ENCODE results near the gene CAMK2A. TPM values are rescaled to one million over a fixed set of nuclear protein-coding genes. Genes with fewer than 3 reads are reported as not detected.

Gene CAMK2A
- polyA plus RNA-seq, 1 experiment = 0.37 TPM

DNA sequence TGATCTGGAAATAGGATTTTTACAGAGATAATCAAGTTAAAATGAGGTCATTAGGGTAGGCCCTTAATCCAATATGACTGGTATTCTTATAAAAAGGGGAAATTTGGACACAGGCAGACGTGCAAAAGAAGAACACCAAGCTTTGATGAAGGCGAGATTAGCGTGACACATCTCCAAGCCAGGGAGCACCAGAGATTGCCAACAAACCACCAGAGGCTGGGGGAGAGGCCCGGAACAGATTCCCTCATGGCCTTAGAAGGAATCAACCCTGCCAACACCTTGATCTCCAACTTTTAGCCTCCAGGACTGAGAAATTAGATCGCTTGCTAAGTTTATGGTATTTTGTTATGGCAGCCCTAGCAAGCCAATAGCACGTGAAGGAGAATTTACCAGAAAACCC lies 23.9 kb upstream of the CAMK2A start:
- no peak overlapping the region for H3K27ac ChIP-seq (ENCODE audit: low read depth, low read length)
- POLR2A ChIA-PET = no interaction called here
- no peak for TF ChIP-seq CTCF (IDR thresholded peaks at IDR 0.05; ENCODE audit: low read depth, low read length)

GRCh38 chr5:150312518-150312917 lies 22.9 kb upstream of the CAMK2A start:
- ChIA-PET CTCF (interaction anchor here (1.4 kb wide), 1 partner anchor 10 kb away, joined by 4 read pairs; the partner anchor contains the start of gene ARSI), POLR2A (interaction anchor here (0.6 to 1.1 kb wide), 2 partner anchors 9 to 65 kb away, joined by 3 to 4 read pairs; no protein-coding TSS in a partner anchor)
- H3K9me3 ChIP-seq (ENCODE audit: control insufficient read depth, insufficient read depth, low read length) = no peaks in the 10 kb centered on the region
- no peak overlapping the region for H3K4me3 ChIP-seq (ENCODE audit: low read depth, low read length)
- no peaks in the 10 kb centered on the region for H3K27me3 ChIP-seq (ENCODE audit: control insufficient read depth, insufficient read depth, low read length)
- TF ChIP-seq CTCF (IDR thresholded peaks at IDR 0.05; ENCODE audit: low read depth, low read length) = no peak
- H3K27ac ChIP-seq (ENCODE audit: low read depth, low read length) = no peak overlapping the region
- DNase-seq (ENCODE audit: low read depth, low spot score) = no peak

More for the DNA sequence above, 23.9 kb upstream of the CAMK2A start:
- no peak for DNase-seq (ENCODE audit: low read depth, low spot score)
- no peak overlapping the region for H3K4me3 ChIP-seq (ENCODE audit: low read depth, low read length)
- H3K9me3 ChIP-seq (ENCODE audit: control insufficient read depth, insufficient read depth, low read length) = no peaks in the 10 kb centered on the region
- CTCF ChIA-PET = no interaction called here
- H3K27me3 ChIP-seq (ENCODE audit: control insufficient read depth, insufficient read depth, low read length) = no peaks in the 10 kb centered on the region

DNA sequence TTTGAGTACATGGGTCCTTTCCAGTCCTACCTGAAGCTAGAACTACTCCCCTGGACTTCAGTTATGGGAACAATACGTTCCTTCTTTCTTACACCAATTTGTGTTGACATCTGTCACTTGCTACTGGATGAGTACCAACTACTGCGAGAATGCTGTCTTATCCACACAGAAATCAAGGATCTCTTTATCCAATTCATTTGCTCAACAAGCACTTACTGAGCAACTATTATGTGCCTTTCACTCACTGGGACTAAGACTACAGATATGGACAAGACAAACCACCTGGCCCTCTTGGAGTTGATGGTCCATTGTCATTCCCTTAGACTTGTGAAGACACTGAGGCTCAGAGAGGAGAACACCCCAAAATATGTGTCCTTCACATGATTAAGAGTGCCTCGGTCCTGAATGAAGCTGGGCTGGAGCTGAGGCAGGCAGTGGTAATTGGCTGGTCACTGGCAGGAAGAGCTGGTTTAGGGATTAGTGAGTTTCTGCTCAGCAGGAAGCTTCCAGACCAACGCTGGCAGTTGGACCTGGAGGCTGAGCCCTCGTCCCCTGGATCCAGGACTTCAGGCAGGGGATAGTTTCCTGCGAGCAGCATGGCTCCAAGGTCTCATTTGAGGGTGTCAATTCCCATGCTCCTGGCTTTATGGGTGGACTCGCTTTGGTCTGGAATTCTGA lies 21.6 kb upstream of the CAMK2A start:
- ChIA-PET CTCF (interaction anchor here (0.6 kb wide), 1 partner anchor 77 kb away, joined by 4 read pairs; no protein-coding TSS in a partner anchor), POLR2A (no interaction called here)
- TF ChIP-seq CTCF (IDR thresholded peaks at IDR 0.05; ENCODE audit: low read depth, low read length) = no peak

DNA sequence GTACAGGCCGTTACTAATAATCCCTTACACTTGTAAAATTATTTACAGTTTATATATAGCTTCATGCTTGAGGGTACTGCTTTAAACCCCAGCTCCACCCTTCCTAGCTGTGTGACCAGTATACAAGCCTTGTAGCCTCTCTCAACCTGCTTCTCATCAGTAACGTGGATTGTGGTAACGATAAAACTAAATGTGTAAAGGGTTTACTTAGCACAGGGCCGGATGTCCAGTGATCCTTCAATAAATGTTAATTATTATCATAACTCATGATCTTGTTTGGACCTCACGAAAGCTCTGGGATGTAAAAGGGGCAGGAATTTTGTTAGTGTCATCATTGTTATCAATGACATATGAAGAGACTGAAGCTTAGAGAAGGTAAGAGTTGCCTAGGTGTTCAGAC lies 20.7 kb upstream of the CAMK2A start:
- H3K27me3 ChIP-seq (ENCODE audit: control insufficient read depth, insufficient read depth, low read length) = no peaks in the 10 kb centered on the region
- DNase-seq (ENCODE audit: low read depth, low spot score) = no peak
- TF ChIP-seq CTCF (IDR thresholded peaks at IDR 0.05; ENCODE audit: low read depth, low read length) = no peak
- no peak overlapping the region for H3K27ac ChIP-seq (ENCODE audit: low read depth, low read length)
- CTCF ChIA-PET = no interaction called here
- no peak overlapping the region for H3K4me3 ChIP-seq (ENCODE audit: low read depth, low read length)
- H3K9me3 ChIP-seq (ENCODE audit: control insufficient read depth, insufficient read depth, low read length) = no peaks in the 10 kb centered on the region
- POLR2A ChIA-PET = no interaction called here

More for the DNA sequence above, 21.6 kb upstream of the CAMK2A start:
- no peak overlapping the region for H3K27ac ChIP-seq (ENCODE audit: low read depth, low read length)
- no peaks in the 10 kb centered on the region for H3K27me3 ChIP-seq (ENCODE audit: control insufficient read depth, insufficient read depth, low read length)
- DNase-seq (ENCODE audit: low read depth, low spot score) = no peak
- no peaks in the 10 kb centered on the region for H3K9me3 ChIP-seq (ENCODE audit: control insufficient read depth, insufficient read depth, low read length)
- H3K4me3 ChIP-seq (ENCODE audit: low read depth, low read length) = no peak overlapping the region

GRCh38 chr5:150309886-150310239 lies 20.3 kb upstream of the CAMK2A start:
- DNase-seq (ENCODE audit: low read depth, low spot score) = no peak
- no peak for TF ChIP-seq CTCF (IDR thresholded peaks at IDR 0.05; ENCODE audit: low read depth, low read length)
- POLR2A ChIA-PET = no interaction called here
- Histone ChIP-seq H3K9me3 (ENCODE audit: control insufficient read depth, insufficient read depth, low read length) (no peaks in the 10 kb centered on the region), H3K4me3 (ENCODE audit: low read depth, low read length) (no peak overlapping the region), H3K27me3 (ENCODE audit: control insufficient read depth, insufficient read depth, low read length) (no peaks in the 10 kb centered on the region), H3K27ac (ENCODE audit: low read depth, low read length) (no peak overlapping the region)
- CTCF ChIA-PET = no interaction called here

All from AG04450 (cell line).